SIG-M5 treated with dmso at 0.1 percent for 504 hours (cell line): Measurements from ENCODE around the gene CALN1.

Experiments used
- DNase-seq: peaks from one replicate; lab custom pipeline; 2025; ENCODE audit not compliant: unreplicated experiment; lab: John Stamatoyannopoulos, UW

The CALN1 gene

DNA sequence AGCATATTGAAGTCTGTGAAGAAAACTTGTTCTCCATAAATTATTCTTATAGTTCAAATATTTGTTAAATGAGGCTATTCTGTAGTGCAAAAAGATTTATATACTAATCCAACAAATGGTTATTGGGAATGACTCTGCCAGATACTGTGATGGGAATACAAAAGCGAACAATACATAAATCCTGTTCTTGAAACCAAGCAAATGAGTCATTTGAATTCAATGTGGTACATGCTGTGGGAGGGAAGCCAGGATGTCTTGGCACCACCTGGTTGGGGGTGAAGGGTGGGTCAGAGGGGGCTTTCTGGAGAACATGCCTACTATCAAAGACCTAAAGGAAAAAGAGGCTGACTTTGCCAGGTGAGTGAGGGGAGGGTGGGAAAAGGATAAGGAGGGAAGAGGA lies 594.2 kb downstream of the CALN1 start:
- DNase-seq: no peak

DNA sequence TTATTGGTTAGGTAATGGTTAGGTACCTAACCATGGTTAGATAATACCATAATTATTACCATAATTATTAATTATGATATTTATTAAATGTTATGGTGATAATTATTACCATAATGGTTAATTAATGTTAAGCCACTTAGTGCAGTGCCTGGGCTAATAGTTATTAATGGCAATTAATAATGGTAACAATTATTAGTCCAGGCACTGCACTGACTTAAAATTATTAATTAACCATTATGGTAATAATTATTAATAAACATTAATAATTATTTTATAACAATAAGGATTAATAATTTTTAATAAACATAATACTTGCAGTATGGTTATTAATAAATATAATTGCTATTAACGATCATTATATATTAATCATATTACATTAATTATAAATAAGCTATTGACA lies 604.0 kb downstream of the CALN1 start:
- DNase-seq: no peak

DNA sequence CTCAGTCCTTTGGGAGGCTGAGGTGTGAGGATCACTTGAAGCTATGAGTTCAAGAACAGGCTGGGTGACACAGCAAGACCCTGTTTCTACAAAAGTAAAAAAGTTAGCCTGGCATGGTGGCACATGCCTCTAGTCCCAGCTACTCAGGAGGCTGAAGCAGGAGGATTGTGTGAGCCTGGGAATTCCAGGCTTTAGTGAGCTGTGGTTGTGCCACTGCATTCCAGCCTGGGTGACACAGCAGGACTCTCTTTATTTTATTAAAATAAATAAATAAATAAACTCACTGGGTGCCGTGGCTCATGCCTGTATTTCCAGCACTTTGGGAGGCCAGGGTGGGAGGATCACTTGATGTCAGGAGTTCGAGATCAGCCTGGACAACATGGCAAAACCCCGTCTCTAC lies 607.9 kb downstream of the CALN1 start:
- no peak for DNase-seq

DNA sequence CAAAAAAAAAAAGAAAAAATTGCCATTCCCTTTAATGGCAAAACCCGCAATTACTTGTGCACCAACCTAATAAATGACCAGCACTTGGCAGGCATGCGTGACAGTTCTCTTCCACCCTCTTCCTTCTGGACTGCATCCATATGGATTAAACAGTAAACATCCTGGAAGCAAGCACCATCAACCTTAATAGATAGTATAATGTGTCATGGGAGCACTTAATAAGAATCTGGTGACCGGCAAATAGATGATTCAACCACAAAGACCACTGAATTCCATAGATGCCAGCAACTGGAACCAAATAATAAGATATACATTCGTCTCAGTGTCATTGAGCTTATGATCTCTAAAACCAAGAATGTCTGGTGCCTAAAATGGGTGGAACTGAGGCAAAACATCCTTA lies 610.2 kb downstream of the CALN1 start:
- no peak for DNase-seq

DNA sequence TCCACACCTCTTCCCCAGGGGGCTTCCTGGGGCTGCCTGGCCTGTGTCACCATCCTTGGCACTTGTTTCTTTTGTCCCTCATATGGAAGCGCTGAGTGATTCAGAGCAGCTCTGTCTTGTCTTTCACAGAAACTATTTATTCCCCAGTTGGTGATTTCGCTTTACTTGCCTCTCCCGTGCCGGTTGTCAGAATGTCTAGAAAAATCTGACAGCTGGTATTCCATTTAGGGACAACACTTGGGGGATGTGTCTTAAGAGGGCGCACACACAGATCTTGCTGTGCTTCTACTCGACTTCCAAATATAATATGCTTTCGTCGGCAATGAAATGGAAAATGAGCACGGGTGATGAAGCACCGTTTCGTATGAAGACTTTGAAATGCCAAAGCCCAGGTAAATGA lies 611.8 kb downstream of the CALN1 start:
- no peak for DNase-seq

DNA sequence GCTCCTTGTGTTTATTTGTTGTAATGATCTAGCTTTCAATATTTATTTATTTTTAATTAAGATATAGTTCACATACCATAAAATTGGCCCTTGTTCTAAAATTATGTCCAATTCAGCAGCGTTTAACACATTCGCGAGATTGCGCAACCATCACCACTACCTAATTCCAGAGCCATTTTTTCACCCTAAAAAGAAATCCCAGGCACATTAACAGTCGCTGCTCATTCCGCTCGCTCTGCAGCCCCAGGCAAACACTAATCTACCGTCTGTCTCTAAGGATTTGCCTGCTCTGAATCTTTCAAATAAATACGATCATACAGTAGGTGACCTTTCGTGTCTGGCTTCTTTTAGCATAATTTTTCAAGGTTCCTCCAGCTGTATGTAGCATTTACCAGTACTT lies 616.7 kb downstream of the CALN1 start:
- no peak for DNase-seq

DNA sequence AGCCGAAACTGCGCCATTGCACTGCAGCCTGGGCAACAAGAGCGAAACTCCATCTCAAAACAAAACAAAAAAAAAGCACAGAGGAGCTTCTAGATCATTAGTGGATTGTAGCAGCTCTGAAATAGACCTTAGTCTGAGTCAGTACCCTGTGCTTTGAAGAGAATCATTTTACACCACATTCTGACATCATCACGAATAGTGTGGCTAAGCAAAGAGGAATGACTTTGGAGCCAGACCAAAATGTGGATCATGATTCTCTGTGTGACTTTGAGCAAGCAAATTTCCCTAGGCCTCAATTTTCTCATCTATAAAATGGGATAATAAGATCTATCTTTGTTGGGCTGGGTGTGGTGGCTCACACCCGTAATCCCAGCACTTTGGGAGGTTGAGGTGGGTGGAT lies 618.9 kb downstream of the CALN1 start:
- DNase-seq: no peak

DNA sequence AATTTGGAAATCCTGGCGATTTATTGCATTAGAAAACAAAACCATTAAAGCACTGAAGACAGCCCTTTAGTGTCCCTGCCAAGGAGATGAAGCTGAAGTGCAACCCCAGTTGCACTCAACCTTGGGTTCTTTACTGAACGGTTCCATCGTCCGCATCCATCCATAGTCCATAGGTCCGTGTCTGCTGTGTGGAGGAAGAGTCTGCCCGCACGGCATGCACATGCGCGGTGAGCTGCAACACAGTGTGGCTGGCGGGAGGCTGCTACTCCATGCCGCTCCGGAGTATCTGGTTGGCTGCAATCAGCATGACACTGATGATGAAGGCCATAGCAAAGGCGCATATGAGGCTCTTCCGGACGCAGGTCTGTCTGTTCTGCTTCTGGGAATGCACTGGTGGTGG lies 624.6 kb downstream of the CALN1 start:
- DNase-seq: no peak

DNA sequence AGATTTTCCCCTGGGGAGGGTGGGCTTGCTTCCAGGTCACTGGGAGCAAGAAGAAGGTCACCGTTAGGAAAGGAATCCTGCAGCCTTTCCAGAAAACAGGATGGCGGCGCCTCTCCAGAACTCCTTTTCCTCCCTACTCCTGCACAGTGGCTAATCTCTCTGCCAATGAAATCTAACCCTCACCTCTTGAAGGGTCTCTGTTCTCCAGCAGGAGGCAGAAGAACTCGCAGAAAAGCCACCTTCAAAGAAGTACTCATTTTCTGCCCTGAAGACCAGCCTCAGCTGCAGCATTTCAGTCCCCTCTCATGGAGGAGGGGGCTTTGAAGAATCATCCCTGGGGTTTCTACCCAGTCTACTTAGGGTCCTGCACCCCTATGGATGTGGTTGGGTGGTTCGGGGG lies 626.9 kb downstream of the CALN1 start:
- no peak for DNase-seq

DNA sequence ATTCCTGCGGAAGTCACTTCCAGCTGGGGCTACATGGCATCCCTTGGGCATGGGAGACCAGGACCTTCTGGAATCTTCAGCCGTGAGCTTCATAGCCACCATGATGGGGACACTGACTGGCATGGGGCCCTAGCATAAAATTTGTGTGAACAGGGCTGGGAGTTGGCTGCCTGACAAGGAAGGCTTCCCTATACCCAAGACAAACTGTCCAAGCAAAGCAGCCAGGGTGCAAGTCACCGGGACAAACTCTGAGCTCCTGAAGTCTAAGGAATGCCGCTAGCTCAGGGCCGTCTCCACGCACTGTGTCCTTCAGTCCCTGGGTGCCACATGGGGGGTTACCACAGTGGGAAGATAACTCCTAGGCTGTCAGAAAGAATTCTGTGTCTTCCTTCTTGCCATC lies 627.4 kb downstream of the CALN1 start:
- DNase-seq: no peak

DNA sequence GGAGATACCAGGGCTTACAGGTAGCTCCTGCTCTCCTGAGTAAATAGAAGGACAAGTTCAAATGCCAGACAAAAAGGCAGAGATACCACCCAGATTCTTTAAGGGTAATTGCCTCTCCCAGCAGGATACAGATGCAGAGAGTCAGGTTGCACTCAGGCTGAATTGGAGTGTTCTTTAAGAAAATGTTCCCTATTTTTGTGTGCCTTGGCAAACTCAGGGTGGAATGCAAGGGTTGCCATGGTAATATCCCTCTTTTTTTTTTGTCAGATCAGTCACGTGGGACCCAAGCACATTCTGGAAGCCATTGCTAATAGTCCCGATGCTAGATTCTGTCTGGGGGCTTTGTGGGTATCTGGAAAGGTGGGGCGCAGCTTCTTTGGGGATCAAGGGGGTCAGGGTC lies 628.0 kb downstream of the CALN1 start:
- no peak for DNase-seq

DNA sequence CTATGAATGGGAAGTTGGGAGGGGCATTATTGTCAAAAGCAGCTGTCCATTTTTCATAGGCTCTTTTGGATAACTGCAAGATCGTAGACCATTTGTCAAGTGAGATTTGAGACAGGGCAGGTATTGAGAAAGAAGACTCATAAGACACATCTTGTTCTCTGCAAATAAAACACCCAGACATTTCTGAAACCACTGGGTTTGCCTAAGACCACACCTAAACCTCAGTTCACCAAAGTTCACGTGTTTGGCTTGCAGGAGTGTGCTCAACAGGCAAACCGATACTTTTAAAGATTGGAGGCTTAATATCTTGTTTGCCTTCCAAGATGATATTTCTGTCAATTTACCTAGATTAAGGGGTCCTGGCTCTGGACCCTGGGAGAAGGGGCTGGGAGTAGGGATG lies 628.4 kb downstream of the CALN1 start:
- DNase-seq: no peak

DNA sequence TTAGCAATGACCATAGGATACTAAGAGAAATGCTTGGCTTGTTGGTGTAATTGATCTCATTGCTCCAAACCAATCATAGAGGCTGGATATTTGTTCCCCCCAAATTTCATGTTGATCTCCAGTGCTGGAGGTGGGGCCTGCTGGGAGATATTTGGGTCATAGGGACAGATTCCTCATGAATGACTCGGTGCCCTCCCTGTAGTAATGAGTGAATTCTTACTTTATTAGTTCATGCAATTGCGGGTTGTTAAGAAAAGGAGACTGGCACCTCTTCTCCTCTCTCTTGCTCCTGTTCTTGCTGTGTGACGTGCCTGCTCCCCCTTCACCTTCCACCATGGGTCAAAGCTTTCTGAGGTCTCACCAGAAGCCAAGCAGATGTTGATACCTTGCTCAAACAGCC lies 630.1 kb downstream of the CALN1 start:
- no peak for DNase-seq

DNA sequence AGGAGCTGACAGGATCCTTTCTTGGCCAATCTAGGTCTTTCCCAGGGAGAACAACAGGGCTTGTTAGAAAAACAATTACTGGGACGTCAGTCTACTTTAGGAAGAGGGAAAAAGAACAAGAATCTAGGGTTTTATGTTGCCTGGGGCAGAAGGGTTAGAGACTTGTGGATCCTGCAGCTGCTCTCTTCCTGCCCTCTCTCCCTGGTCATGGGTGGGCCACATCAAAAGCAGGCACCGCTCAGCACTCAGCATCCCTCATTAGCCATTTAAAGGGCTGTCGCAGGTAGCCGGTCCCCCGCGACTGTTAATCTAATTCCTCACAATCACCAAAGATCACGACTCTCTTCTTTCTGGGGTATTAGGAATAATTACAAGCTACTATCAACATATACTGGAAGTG lies 631.9 kb downstream of the CALN1 start:
- DNase-seq: no peak

DNA sequence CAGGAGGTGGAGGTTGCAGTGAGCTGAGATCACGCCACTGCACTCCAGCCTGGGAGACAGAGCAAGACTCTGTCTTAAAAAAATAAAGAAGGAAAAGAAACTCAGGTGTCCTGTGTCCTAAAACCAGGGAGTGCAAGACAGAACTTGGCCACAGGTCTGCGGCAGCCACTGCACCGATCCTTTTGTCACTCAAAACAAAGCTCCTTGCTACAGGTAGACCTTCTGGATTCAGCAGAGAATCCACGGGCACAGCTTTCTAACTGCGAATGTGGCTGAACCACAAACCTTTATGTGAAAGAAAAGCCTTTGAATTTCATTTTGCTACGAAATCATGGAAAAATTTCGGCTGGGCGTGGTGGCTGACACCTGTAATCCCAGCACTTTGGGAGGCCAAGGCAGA lies 634.9 kb downstream of the CALN1 start:
- no peak for DNase-seq

DNA sequence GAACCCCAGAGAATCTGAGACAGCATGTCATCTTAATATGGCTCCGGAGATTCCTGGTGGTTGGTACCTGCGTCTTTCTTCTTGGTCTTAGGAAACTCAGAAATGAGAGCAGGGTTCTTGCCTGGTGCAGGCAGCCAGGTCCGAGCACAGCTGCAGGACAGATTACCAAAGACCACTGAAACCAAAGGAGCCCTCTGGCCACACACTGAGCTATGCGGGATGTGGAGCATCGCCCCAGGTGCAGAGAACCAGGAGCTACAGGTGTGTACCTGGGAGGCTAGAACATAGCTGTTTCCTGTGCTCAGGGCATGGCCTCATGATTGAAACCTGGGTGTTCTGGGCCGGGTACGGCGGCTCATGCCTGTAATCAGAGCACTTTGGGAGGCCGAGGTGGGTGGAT lies 635.4 kb downstream of the CALN1 start:
- no peak for DNase-seq

DNA sequence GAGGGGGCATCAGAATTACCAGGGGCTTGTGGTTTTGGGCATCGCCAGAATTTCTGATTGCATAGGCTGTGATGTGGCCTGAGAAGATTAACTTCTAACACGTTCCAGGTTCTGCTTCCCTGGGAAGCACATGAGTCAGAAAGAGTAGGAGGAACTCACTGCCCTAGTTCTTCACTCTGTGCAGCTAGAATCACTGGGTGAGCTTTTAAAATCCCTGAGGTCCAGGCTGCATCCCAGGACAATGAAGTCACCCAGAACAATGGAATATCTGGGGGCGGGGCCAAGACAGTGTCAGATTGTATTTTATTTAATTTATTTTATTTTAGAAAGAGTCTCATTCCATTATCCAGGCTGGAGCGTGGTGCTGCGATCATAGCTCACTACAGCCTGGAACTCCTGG lies 636.5 kb downstream of the CALN1 start:
- no peak for DNase-seq

DNA sequence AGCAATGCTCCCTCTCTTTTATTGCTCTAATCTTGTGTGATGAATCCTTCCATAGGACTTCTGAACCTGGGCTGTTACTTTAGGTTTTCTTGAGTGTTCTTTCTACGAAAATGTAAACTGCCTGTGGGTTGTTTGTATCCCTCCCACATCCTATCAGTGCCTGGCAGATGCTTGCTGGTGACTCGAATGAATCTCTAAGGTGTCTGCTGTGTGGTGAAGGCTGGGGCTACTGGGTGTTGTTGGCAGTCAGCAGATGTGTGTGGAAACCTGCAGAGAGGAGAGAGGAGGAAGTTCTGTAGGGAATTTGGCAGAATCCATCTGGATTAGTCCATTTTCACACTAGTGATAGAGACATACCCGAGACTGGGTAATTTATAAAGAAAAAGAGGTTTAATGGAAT lies 639.4 kb downstream of the CALN1 start:
- DNase-seq: no peak

DNA sequence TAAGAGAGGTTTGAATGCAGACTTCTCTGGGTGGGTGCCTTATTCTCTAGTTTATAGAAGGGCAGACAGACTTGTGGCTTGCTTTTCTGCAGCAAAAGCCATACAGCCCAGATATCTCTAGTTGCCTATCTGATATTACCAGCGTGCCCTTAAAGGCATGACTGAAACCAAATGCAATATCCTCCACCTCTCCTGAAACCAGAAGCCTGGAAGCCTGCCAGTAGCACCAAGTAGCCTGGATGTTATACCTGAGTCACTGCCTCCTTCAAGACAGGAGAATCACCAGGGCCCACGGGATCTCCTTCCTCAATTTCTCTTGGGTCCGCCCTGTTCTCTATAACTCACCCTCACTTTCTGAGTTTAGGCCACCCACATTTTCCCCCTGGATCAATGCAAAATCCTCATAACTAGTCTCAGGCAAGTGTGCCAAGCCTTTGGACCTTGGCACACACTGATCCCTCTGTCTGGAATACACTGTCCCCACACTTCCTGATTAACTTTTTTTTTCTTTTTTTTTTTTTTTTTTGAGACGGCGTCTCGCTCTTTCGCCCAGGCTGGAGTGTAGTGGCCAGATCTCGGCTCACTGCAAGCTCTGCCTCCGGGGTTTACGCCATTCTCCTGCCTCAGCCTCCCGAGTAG lies 641.8 kb downstream of the CALN1 start:
- no peak for DNase-seq

DNA sequence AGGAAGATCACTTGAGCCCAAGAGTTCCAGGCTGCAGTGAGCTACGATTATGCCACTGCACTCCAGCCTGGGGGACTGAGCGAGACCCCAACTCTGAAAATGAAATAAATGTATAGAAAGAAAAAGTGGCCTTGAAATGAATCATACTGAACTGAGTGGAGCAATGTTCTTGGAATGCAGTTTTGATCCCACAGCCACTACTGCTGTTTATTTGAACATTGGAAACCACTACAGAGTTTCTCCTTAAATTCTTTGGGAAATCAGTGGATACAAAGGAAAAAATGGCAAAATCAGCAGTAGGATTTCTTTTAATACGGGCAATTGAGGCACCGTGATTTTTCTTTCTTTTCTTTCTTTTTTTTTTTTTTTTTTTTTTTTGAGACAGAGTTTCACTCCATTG lies 642.8 kb downstream of the CALN1 start:
- no peak for DNase-seq

DNA sequence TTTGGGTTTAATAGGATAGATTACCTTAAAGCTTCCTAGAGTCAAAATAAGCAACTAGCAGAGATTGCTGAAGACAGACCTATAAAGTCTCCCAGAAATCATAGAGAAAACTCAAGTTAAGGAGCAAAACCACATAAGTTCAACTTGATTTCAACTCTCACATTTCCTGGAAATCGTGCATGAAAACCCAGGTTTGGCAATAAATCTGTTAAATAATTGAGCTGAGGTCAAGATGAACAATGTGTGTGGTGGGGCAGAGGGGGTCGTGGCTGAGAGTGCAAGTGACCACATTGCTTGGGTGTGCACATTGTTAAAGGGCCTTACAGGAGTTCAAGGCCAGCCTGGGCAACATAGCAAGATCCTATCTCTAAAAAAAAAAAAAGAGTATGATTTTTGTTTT lies 643.7 kb downstream of the CALN1 start:
- DNase-seq: no peak

DNA sequence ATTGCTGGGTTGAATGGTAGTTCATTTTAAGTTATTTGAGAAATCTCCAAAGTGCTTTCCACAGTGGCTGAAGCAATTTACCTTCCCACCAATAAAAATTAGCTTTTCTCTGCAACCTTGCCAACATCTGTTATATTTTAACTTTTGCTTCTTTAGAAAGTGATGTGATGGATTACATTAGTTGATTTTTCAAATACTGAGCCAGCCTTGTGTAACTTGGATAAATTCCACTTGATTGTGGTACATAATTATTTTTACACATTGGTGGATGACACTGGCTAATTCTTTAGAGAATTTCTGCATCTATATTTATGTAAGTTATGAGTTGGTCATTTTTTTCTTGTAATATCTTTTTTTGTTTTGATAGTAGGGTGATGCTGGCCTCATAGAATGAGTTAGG lies 646.1 kb downstream of the CALN1 start:
- DNase-seq: no peak

DNA sequence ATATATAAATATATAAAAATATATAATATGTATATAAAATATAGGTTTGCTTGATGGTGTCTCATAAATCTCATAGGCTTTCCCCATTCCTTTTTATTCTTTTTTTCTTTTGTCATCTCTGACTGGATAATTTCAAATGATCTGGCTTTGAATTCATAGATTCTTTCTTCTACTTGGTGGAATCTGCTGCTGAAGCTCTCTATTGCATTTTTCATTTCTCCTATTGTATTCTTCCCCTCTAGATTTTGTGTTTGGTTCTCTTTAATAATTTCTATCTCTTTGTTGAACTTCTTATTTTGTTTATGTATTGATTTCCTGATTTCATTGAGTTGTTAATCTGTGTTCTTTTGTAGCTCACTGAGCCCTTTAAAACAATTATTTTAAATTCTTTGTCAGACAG lies 650.8 kb downstream of the CALN1 start:
- no peak for DNase-seq

DNA sequence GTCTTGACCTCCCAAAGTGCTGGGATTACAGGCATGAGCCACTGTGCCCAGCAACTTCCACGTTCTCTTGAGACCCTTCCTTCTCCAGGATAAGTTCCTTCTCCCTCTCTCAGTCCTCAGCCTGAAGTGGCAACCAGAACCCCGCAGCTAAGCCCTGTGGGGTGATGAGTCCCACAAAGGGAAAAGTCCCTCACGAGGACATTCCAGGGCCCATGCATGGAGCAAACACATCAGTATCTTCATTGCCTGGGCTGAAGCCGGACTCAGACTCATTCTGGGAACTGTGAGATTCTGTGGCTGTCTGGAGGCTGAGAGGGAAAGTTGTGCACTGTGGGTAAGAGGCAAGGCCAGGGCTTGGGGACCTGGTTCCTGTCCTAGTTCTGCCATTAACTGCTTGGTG lies 657.3 kb downstream of the CALN1 start:
- no peak for DNase-seq
